Suprapubic skin (tissue), 3 donors: Measurements from ENCODE around the gene DUSP16.

Experiments used
- POLR2A ChIP-seq, 2 donors: fragments of 450-650 bp; IDR thresholded peaks; one replicate each; pipeline ENCODE4 v1.6.1; 2017; ENCODE audit warnings: antibody characterized with exemption in 2 of 2, mild to moderate bottlenecking in 2 of 2, moderate library complexity in 2 of 2
- TF ChIP-seq, protein P1 (sequence below), 2 donors: fragments of 200-600 bp in 1 of 2; fragments of 450-650 bp in 1 of 2; sonication (generic) in 1 of 2; IDR thresholded peaks; one replicate each; pipeline ENCODE4 v1.5.1; 2016 to 2019; ENCODE audit warnings: antibody characterized with exemption in 2 of 2, mild to moderate bottlenecking in 1 of 2, moderate library complexity in 1 of 2

DNA sequence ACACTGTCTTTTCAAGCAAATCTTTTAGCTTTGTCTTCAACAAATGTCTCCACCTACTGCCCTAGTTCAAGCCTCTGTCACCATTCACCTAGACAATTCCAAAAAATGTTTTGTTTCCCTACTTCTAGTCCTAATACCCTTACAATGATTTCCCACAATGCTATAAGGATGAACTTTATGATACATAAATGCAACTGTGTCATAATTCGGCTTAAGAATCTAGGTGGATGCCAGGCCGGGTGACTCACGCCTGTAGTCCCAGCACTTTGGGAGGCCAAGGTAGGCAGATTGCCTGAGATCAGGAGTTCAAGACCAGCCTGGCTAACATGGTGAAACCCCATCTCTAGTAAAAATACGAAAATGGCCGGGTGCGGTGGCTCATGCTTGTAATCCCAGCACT, 28.3 kb upstream of the DUSP16 start:
- TF ChIP-seq, protein P1, sequence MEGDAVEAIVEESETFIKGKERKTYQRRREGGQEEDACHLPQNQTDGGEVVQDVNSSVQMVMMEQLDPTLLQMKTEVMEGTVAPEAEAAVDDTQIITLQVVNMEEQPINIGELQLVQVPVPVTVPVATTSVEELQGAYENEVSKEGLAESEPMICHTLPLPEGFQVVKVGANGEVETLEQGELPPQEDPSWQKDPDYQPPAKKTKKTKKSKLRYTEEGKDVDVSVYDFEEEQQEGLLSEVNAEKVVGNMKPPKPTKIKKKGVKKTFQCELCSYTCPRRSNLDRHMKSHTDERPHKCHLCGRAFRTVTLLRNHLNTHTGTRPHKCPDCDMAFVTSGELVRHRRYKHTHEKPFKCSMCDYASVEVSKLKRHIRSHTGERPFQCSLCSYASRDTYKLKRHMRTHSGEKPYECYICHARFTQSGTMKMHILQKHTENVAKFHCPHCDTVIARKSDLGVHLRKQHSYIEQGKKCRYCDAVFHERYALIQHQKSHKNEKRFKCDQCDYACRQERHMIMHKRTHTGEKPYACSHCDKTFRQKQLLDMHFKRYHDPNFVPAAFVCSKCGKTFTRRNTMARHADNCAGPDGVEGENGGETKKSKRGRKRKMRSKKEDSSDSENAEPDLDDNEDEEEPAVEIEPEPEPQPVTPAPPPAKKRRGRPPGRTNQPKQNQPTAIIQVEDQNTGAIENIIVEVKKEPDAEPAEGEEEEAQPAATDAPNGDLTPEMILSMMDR (IDR thresholded peaks at IDR 0.05), result no peak
- TF ChIP-seq POLR2A (IDR thresholded peaks at IDR 0.05), result no peak
